GM19328 (cell line): ENCODE results near the gene TMEM132D.

Source experiments
- ATAC-seq: cut with Tn5 transposase; IDR thresholded peaks from one replicate; pipeline ENCODE4 v1.9.1; 2021; ENCODE audit warnings: mild to moderate bottlenecking, moderate library complexity; ENCODE audit not compliant: unreplicated experiment

The TMEM132D gene

GRCh38 chr12:129481921-129482320 is 421.9 kb downstream of the TMEM132D start:
- ATAC-seq: no peak

- ATAC-seq: no peak
Measured at GRCh38 chr12:129470196-129470595, 433.6 kb downstream of the TMEM132D start.

GRCh38 chr12:129467726-129468125 is 436.1 kb downstream of the TMEM132D start:
- ATAC-seq: no peak

GRCh38 chr12:129467289-129467688 is 436.5 kb downstream of the TMEM132D start:
- no peak for ATAC-seq

GRCh38 chr12:129466499-129466898 is 437.3 kb downstream of the TMEM132D start:
- no peak for ATAC-seq

GRCh38 chr12:129459886-129460285 is 443.9 kb downstream of the TMEM132D start:
- ATAC-seq: no peak

- ATAC-seq: no peak
Measured at GRCh38 chr12:129446696-129447095, 457.1 kb downstream of the TMEM132D start.

GRCh38 chr12:129440278-129440677 is 463.5 kb downstream of the TMEM132D start:
- no peak for ATAC-seq

GRCh38 chr12:129434790-129435189 is 469.0 kb downstream of the TMEM132D start:
- no peak for ATAC-seq

- no peak for ATAC-seq
Measured at GRCh38 chr12:129428240-129428936, 475.4 kb downstream of the TMEM132D start.

GRCh38 chr12:129423041-129423580 is 480.7 kb downstream of the TMEM132D start:
- no peak for ATAC-seq

GRCh38 chr12:129413295-129413694 is 490.5 kb downstream of the TMEM132D start:
- ATAC-seq: no peak

GRCh38 chr12:129409281-129409680 is 494.5 kb downstream of the TMEM132D start:
- ATAC-seq: no peak

- no peak for ATAC-seq
Measured at GRCh38 chr12:129404556-129404955, 499.3 kb downstream of the TMEM132D start.

GRCh38 chr12:129401572-129401971 is 502.3 kb downstream of the TMEM132D start:
- ATAC-seq: no peak

- ATAC-seq: no peak
Measured at GRCh38 chr12:129394177-129394825, 509.5 kb downstream of the TMEM132D start.

GRCh38 chr12:129393357-129393937 is 510.4 kb downstream of the TMEM132D start:
- no peak for ATAC-seq

GRCh38 chr12:129385637-129385990 is 518.2 kb downstream of the TMEM132D start:
- ATAC-seq: no peak

GRCh38 chr12:129383956-129384355 is 519.9 kb downstream of the TMEM132D start:
- no peak for ATAC-seq

GRCh38 chr12:129381715-129382114 is 522.1 kb downstream of the TMEM132D start:
- ATAC-seq: no peak

- no peak for ATAC-seq
Measured at GRCh38 chr12:129379076-129379804, 524.6 kb downstream of the TMEM132D start.
